Neural cell (in vitro differentiated cells): ENCODE measurements around the gene LGALS8.

Experiments used
- CTCF ChIP-seq: fragments of 450-650 bp; IDR thresholded peaks from 2 replicates; pipeline ENCODE4 v1.5.1; 2014; ENCODE audit warnings: antibody characterized with exemption, mild to moderate bottlenecking, moderate library complexity; ENCODE audit not compliant: poor library complexity, severe bottlenecking
- EP300 ChIP-seq: fragments of 450-650 bp; conservative IDR thresholded peaks from 2 replicates; pipeline ENCODE4 v1.6.1; 2014; ENCODE audit warnings: antibody characterized with exemption, mild to moderate bottlenecking, moderate library complexity; ENCODE audit not compliant: poor library complexity, severe bottlenecking
- EZH2 ChIP-seq: fragments of 200-600, 300-800 bp; shearing (Covaris generic), sonication (generic); IDR thresholded peaks from 2 replicates; pipeline ENCODE4 v1.6.1; 2014; ENCODE audit warnings: antibody characterized with exemption, low read length, borderline replicate concordance, mild to moderate bottlenecking; ENCODE audit not compliant: insufficient read depth, poor library complexity, severe bottlenecking
- MXI1 ChIP-seq: fragments of 450-650 bp; conservative IDR thresholded peaks from 2 replicates; pipeline ENCODE4 v1.6.1; 2014; ENCODE audit warnings: antibody characterized with exemption, mild to moderate bottlenecking; ENCODE audit not compliant: poor library complexity, severe bottlenecking
- POLR2AphosphoS5 ChIP-seq: IDR thresholded peaks from 2 replicates; pipeline ENCODE4 v1.6.1; 2012
- RAD21 ChIP-seq: fragments of 450-650 bp; conservative IDR thresholded peaks from 2 replicates; pipeline ENCODE4 v1.6.1; 2014; ENCODE audit warnings: antibody characterized with exemption, mild to moderate bottlenecking, moderate library complexity
- SMC3 ChIP-seq: fragments of 450-650 bp; conservative IDR thresholded peaks from 2 replicates; pipeline ENCODE4 v1.6.1; 2014; ENCODE audit warnings: antibody characterized with exemption, mild to moderate bottlenecking, moderate library complexity; ENCODE audit not compliant: poor library complexity
- TF ChIP-seq, protein P1 (sequence below): IDR thresholded peaks from 2 replicates; pipeline ENCODE4 v1.6.1; 2012; ENCODE audit warnings: borderline replicate concordance

GRCh38 chr1:236514703-236515442 lies 8.9 kb upstream of the LGALS8 start:
- TF ChIP-seq CTCF = no peak
- TF ChIP-seq RAD21 = no peak
- no peak for TF ChIP-seq EP300
- no peak for TF ChIP-seq POLR2AphosphoS5
- TF ChIP-seq, protein P1, sequence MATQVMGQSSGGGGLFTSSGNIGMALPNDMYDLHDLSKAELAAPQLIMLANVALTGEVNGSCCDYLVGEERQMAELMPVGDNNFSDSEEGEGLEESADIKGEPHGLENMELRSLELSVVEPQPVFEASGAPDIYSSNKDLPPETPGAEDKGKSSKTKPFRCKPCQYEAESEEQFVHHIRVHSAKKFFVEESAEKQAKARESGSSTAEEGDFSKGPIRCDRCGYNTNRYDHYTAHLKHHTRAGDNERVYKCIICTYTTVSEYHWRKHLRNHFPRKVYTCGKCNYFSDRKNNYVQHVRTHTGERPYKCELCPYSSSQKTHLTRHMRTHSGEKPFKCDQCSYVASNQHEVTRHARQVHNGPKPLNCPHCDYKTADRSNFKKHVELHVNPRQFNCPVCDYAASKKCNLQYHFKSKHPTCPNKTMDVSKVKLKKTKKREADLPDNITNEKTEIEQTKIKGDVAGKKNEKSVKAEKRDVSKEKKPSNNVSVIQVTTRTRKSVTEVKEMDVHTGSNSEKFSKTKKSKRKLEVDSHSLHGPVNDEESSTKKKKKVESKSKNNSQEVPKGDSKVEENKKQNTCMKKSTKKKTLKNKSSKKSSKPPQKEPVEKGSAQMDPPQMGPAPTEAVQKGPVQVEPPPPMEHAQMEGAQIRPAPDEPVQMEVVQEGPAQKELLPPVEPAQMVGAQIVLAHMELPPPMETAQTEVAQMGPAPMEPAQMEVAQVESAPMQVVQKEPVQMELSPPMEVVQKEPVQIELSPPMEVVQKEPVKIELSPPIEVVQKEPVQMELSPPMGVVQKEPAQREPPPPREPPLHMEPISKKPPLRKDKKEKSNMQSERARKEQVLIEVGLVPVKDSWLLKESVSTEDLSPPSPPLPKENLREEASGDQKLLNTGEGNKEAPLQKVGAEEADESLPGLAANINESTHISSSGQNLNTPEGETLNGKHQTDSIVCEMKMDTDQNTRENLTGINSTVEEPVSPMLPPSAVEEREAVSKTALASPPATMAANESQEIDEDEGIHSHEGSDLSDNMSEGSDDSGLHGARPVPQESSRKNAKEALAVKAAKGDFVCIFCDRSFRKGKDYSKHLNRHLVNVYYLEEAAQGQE = no peak
- TF ChIP-seq EZH2 = no peak
- TF ChIP-seq SMC3 = no peak
- TF ChIP-seq MXI1 = no peak
